ENCODE data around the gene FCHSD2. TPM values are rescaled to one million over a fixed set of nuclear protein-coding genes. Genes with fewer than 3 reads are reported as not detected.

Gene FCHSD2
- total RNA-seq, 1 donor from 2014 or later, result 22.2 TPM

DNA sequence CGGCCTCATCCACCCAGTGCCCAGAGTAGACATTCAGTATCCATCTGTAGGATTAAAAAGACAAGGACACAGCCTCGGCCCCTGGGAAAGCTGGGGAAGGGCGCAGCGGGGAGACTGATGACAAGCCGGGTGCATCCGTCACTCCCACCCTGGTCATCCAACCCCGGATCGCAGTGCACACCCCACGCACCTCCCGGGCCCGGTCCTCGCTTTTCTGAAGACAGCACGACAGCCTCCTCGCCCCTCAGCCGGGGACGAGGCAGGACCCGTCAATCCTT lies 1.1 kb downstream of the FCHSD2 start:
- H3K36me3 Mint-ChIP-seq, result peaks cover 6% of the 10 kb centered on the region
- TF ChIP-seq EZH2phosphoT487 (IDR thresholded peaks at IDR 0.05) (no peak), EZH2 (IDR thresholded peaks at IDR 0.05) (no peak), CTCF (IDR thresholded peaks at IDR 0.05) (no peak)
- no peaks in the 10 kb centered on the region for H3K27me3 ChIP-seq
- peaks cover 23% of the 10 kb centered on the region for H3K4me1 ChIP-seq
- DNase-seq (ENCODE audit: low spot score), result no peak
- H4K20me1 ChIP-seq (ENCODE audit: low read depth), result peaks cover 6% of the 10 kb centered on the region
- H3K9me3 ChIP-seq (ENCODE audit: low read depth), result no peaks in the 10 kb centered on the region
- no peaks in the 10 kb centered on the region for H3K36me3 ChIP-seq
- peak overlapping the region; percentile 97 for H3K4me3 Mint-ChIP-seq
- peak overlapping the region; percentile 9 for H3K9ac ChIP-seq
- no peaks in the 10 kb centered on the region for H3K9me3 Mint-ChIP-seq
- peaks cover 41% of the 10 kb centered on the region for H3F3A ChIP-seq (ENCODE audit: low read depth)
- H2AFZ ChIP-seq (replicated peaks), result peak overlapping the region; percentile 90
- H3K79me2 ChIP-seq (ENCODE audit: low read depth), result peaks cover 54% of the 10 kb centered on the region
- no peak overlapping the region for H3K27ac ChIP-seq
- peaks cover 35% of the 10 kb centered on the region for H3K4me1 Mint-ChIP-seq
- H3K4me2 ChIP-seq, result peak overlapping the region; percentile 90
- peak overlapping the region; percentile 76 for H3K27ac Mint-ChIP-seq
- peak overlapping the region; percentile 84 for H3K4me3 ChIP-seq
- H3K27me3 Mint-ChIP-seq (ENCODE audit: insufficient read depth, low read depth), result peaks cover 11% of the 10 kb centered on the region

- Mint-ChIP-seq H3K9me3 (no peaks in the 10 kb centered on the region), H3K27ac (peak overlapping the region; percentile 76), H3K36me3 (peaks cover 6% of the 10 kb centered on the region), H3K4me3 (peak overlapping the region; percentile 97), H3K27me3 (ENCODE audit: insufficient read depth, low read depth) (peaks cover 11% of the 10 kb centered on the region), H3K4me1 (peaks cover 35% of the 10 kb centered on the region)
- Histone ChIP-seq H3K4me1 (peaks cover 27% of the 10 kb centered on the region), H3K4me3 (peak overlapping the region; percentile 84), H2AFZ (replicated peaks) (peak overlapping the region; percentile 90), H3K27ac (no peak overlapping the region), H4K20me1 (ENCODE audit: low read depth) (peaks cover 6% of the 10 kb centered on the region), H3K36me3 (no peaks in the 10 kb centered on the region), H3K27me3 (no peaks in the 10 kb centered on the region), H3K79me2 (ENCODE audit: low read depth) (peaks cover 57% of the 10 kb centered on the region), H3F3A (ENCODE audit: low read depth) (peaks cover 41% of the 10 kb centered on the region), H3K9ac (peak overlapping the region; percentile 9), H3K4me2 (peak overlapping the region; percentile 90), H3K9me3 (ENCODE audit: low read depth) (no peaks in the 10 kb centered on the region)
- peak; percentile 66 for DNase-seq (ENCODE audit: low spot score)
- TF ChIP-seq CTCF (IDR thresholded peaks at IDR 0.05), result no peak
- TF ChIP-seq EZH2 (IDR thresholded peaks at IDR 0.05), result no peak
- TF ChIP-seq EZH2phosphoT487 (IDR thresholded peaks at IDR 0.05), result no peak
Measured at GRCh38 chr11:73140213-73141030, 1.7 kb downstream of the FCHSD2 start.

DNA sequence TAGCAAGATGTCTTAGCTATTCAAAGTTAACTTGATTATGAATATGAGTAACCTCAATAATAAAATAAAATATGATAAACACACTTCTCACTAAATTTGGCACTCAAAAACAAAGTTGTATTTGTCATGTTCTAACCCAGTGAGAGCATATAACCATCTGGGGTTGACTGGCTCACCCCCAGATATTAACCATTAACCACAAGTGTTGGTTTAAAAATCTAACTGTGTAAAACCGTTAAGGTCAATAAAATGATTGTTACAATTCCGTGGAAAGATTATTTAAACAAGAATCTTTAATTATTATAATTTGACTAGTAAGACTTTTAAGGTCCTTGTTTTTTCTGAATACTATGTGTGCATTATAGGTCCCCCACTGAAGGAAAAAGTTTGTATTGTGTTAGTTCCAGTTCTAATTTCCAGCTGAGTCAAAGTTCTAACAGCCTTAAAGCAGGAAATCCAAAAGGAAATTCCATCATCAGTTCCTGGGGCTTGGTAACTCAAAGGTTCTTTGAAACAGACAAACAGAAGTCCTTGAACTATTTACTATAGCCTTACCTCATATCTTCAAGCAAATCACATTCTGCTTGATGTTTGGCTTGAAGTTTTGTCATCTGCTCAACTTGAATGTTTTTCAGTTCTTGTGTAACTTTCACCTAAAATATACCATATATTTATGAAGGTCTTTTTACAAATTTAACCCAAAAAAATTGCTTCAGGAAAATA lies 2.5 kb downstream of the FCHSD2 start:
- H3K4me3 Mint-ChIP-seq, result peak overlapping the region; percentile 97

More for the DNA sequence above, 2.5 kb downstream of the FCHSD2 start:
- H3F3A ChIP-seq (ENCODE audit: low read depth), result peaks cover 41% of the 10 kb centered on the region
- no peaks in the 10 kb centered on the region for H3K9me3 ChIP-seq (ENCODE audit: low read depth)
- H3K36me3 Mint-ChIP-seq, result peaks cover 7% of the 10 kb centered on the region
- H3K27ac Mint-ChIP-seq, result no peak overlapping the region
- H3K4me2 ChIP-seq, result peak overlapping the region; percentile 90
- peaks cover 65% of the 10 kb centered on the region for H3K79me2 ChIP-seq (ENCODE audit: low read depth)
- H3K4me3 ChIP-seq, result peak overlapping the region; percentile 84
- no peak for TF ChIP-seq EZH2 (IDR thresholded peaks at IDR 0.05)
- no peak for TF ChIP-seq EZH2phosphoT487 (IDR thresholded peaks at IDR 0.05)
- no peak for TF ChIP-seq CTCF (IDR thresholded peaks at IDR 0.05)
- H4K20me1 ChIP-seq (ENCODE audit: low read depth), result peaks cover 6% of the 10 kb centered on the region
- peaks cover 27% of the 10 kb centered on the region for H3K4me1 ChIP-seq
- H3K9ac ChIP-seq, result peak overlapping the region; percentile 9
- no peak overlapping the region for H3K27ac ChIP-seq
- peaks cover 11% of the 10 kb centered on the region for H3K27me3 Mint-ChIP-seq (ENCODE audit: insufficient read depth, low read depth)
- DNase-seq (ENCODE audit: low spot score), result no peak
- H3K9me3 Mint-ChIP-seq, result no peaks in the 10 kb centered on the region
- no peaks in the 10 kb centered on the region for H3K27me3 ChIP-seq
- H3K36me3 ChIP-seq, result no peaks in the 10 kb centered on the region
- peaks cover 35% of the 10 kb centered on the region for H3K4me1 Mint-ChIP-seq
- H2AFZ ChIP-seq (replicated peaks), result no peak overlapping the region
